Measurements from ENCODE around the gene KASH5.

The KASH5 gene

DNA sequence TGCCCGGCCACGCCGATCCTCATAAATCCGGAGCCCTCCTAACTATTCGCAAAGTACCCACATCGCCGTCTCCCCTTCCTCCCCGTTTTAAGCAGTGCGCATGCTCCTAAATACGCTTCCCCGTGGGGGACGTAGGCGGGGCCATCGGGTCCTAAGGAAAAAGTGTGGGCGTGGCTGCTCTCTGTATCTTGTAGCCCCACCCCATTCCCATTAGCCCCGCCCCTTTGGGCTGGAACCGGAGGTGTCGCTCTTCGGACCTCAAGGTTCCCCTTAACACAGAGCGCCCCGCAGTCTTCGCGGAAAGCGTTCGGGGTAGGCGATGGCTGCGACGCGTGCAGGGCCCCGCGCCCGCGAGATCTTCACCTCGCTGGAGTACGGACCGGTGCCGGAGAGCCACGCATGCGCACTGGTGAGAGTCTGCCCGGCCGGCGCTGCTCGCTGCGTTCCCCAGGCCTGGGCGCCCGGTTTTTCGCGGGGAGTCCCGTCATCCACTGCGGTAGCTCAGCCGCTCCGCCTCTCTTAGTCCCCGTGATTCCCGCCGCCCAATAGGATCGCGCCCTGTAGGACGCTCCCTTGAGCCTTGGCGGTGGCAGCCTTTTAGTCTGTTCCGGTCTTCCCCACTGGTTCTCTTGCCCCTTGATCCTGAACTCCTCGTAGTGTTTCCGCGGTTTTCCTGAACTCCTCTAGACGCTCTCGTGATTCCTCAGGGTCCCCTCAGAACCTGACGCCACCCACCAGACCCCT lies 65.1 kb downstream of the KASH5 start, which contains the start of gene ALDH16A1:
TSS of gene ALDH16A1 (plus strand) at position 213 of the 744 bp plus-strand sequence. CDS start at position 320, 107 bp downstream.
- DNase-seq (ENCODE audit: low read depth in 1 of 2, low spot score in 1 of 2): peak; percentile 94 to 98
- no peak for TF ChIP-seq CTCF (IDR thresholded peaks at IDR 0.05; ENCODE audit: insufficient read depth, low read length)
- 0 out of 2 replicates have a peak, but pooled peaks have one; percentile 11 for TF ChIP-seq SPI1 (IDR thresholded peaks at IDR 0.05; ENCODE audit: borderline replicate concordance, low read depth)
- TF ChIP-seq, protein P1, sequence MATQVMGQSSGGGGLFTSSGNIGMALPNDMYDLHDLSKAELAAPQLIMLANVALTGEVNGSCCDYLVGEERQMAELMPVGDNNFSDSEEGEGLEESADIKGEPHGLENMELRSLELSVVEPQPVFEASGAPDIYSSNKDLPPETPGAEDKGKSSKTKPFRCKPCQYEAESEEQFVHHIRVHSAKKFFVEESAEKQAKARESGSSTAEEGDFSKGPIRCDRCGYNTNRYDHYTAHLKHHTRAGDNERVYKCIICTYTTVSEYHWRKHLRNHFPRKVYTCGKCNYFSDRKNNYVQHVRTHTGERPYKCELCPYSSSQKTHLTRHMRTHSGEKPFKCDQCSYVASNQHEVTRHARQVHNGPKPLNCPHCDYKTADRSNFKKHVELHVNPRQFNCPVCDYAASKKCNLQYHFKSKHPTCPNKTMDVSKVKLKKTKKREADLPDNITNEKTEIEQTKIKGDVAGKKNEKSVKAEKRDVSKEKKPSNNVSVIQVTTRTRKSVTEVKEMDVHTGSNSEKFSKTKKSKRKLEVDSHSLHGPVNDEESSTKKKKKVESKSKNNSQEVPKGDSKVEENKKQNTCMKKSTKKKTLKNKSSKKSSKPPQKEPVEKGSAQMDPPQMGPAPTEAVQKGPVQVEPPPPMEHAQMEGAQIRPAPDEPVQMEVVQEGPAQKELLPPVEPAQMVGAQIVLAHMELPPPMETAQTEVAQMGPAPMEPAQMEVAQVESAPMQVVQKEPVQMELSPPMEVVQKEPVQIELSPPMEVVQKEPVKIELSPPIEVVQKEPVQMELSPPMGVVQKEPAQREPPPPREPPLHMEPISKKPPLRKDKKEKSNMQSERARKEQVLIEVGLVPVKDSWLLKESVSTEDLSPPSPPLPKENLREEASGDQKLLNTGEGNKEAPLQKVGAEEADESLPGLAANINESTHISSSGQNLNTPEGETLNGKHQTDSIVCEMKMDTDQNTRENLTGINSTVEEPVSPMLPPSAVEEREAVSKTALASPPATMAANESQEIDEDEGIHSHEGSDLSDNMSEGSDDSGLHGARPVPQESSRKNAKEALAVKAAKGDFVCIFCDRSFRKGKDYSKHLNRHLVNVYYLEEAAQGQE (IDR thresholded peaks at IDR 0.05; ENCODE audit: insufficient replicate concordance, low read depth): peak; percentile 56
- peak; percentile 93 for TF ChIP-seq POLR2AphosphoS5 (IDR thresholded peaks at IDR 0.05; ENCODE audit: low read depth)
- no peak for TF ChIP-seq GABPA (IDR thresholded peaks at IDR 0.05; ENCODE audit: low read depth)
- Histone ChIP-seq H3K27ac (replicated peaks) (peak within 1 kb of the TSS; percentile 97), H3K27me3 (ENCODE audit: insufficient read depth, poor library complexity, severe bottlenecking) (no peaks in the 10 kb centered on the region), H3K4me3 (replicated peaks; ENCODE audit: insufficient read depth, low read length) (peak within 1 kb of the TSS; percentile 71)

DNA sequence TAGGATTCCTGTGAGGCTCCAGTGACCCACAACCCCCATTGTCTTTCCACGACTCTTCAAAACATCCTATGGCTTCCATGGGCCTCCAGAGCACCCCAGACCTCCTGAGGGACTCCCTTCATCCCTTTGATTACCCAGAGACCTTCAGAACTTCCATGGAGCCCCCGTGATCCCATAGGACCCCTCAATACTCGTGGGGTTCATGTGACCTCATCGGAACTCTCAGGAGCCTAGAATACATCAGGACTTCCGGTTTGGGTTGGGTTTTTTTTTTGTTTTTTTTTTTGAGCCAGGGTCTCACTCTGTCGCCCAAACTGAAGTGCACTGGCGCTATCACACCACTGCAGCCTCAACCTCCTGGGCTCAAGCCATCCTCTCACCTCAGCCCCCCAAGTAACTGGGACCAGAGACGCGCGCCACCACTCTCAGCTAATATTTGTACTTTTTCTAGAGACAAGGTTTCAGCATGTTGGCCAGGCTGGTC lies 65.8 kb downstream of the KASH5 start:
- H3K27me3 ChIP-seq (ENCODE audit: insufficient read depth, poor library complexity, severe bottlenecking): no peaks in the 10 kb centered on the region
- H3K4me3 ChIP-seq (replicated peaks; ENCODE audit: insufficient read depth, low read length): peak overlapping the region; percentile 71
- peak overlapping the region; percentile 97 for H3K27ac ChIP-seq (replicated peaks)
- TF ChIP-seq CTCF (IDR thresholded peaks at IDR 0.05; ENCODE audit: insufficient read depth, low read length): no peak
- TF ChIP-seq SPI1 (IDR thresholded peaks at IDR 0.05; ENCODE audit: borderline replicate concordance, low read depth): no peak
- no peak for TF ChIP-seq GABPA (IDR thresholded peaks at IDR 0.05; ENCODE audit: low read depth)
- TF ChIP-seq, protein P1 (IDR thresholded peaks at IDR 0.05; ENCODE audit: insufficient replicate concordance, low read depth): no peak
- no peak for TF ChIP-seq POLR2AphosphoS5 (IDR thresholded peaks at IDR 0.05; ENCODE audit: low read depth)
- DNase-seq (ENCODE audit: low read depth in 1 of 2, low spot score in 1 of 2): peak in 1 of 2 experiments; percentile 67

DNA sequence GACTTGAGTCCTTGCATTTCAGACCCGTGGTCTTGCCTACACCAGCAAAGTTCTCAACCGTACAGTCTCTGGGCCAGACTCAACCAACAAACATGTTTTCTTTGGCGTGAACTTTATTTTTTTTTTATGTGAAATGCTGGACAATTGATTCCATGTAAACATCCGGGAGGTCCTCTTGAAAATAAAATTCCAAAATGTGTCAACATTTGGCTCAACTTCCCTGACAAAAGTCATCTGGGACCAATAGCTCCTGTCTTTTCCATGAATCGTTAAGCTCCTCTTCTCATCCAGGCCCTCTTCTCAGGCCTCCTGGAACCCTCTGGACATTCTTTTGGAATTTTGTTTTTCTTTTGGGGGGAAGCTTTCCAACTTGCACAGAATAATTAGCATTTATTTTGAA lies 67.7 kb downstream of the KASH5 start:
- TF ChIP-seq, protein P1 (IDR thresholded peaks at IDR 0.05; ENCODE audit: insufficient replicate concordance, low read depth): no peak
- TF ChIP-seq GABPA (IDR thresholded peaks at IDR 0.05; ENCODE audit: low read depth) (no peak), SPI1 (IDR thresholded peaks at IDR 0.05; ENCODE audit: borderline replicate concordance, low read depth) (no peak), POLR2AphosphoS5 (IDR thresholded peaks at IDR 0.05; ENCODE audit: low read depth) (no peak), CTCF (IDR thresholded peaks at IDR 0.05; ENCODE audit: insufficient read depth, low read length) (no peak)
- Histone ChIP-seq H3K4me3 (replicated peaks; ENCODE audit: insufficient read depth, low read length) (no peak overlapping the region), H3K27ac (replicated peaks) (no peak overlapping the region), H3K27me3 (ENCODE audit: insufficient read depth, poor library complexity, severe bottlenecking) (no peaks in the 10 kb centered on the region)
- DNase-seq (ENCODE audit: low read depth in 1 of 2, low spot score in 1 of 2): no peak
